GM12875 (cell line): ENCODE results near the gene BPIFB4.
"Not testable (repeated sequence)": the region's sequence is repeated elsewhere in the genome, so short reads cannot be mapped to it uniquely, and the experiment has no call there.

Source experiments
- H3K4me3 ChIP-seq: one replicate; pipeline ENCODE4 v1.5.1; 2011; ENCODE audit warnings: low read depth, low read length, control low read depth
- CTCF ChIP-seq: IDR thresholded peaks from 2 replicates; pipeline ENCODE4 v1.5.1; 2011; ENCODE audit warnings: low read depth, mild to moderate bottlenecking, control low read depth, inconsistent platforms, low read length, moderate library complexity, borderline replicate concordance; ENCODE audit not compliant: insufficient read depth

Gene BPIFB4

GRCh38 chr20:33119725-33120720, 40.6 kb downstream of the BPIFB4 start:
- no peak for TF ChIP-seq CTCF
- no peak overlapping the region for H3K4me3 ChIP-seq

- no peak overlapping the region for H3K4me3 ChIP-seq
- TF ChIP-seq CTCF: no peak
Measured at GRCh38 chr20:33120934-33121333, 41.5 kb downstream of the BPIFB4 start.

- not testable (repeated sequence) for H3K4me3 ChIP-seq
Measured at GRCh38 chr20:33122297-33122696, 42.9 kb downstream of the BPIFB4 start.

- no peak for TF ChIP-seq CTCF
Measured at GRCh38 chr20:33124261-33124660, 44.8 kb downstream of the BPIFB4 start.

GRCh38 chr20:33124994-33125393, 45.6 kb downstream of the BPIFB4 start:
- TF ChIP-seq CTCF: no peak
- no peak overlapping the region for H3K4me3 ChIP-seq

More at GRCh38 chr20:33124261-33124660, 44.8 kb downstream of the BPIFB4 start:
- H3K4me3 ChIP-seq: no peak overlapping the region

GRCh38 chr20:33125983-33126382, 46.5 kb downstream of the BPIFB4 start:
- TF ChIP-seq CTCF: no peak
- no peak overlapping the region for H3K4me3 ChIP-seq

- TF ChIP-seq CTCF: no peak
- no peak overlapping the region for H3K4me3 ChIP-seq
Measured at GRCh38 chr20:33127422-33128097, 48.1 kb downstream of the BPIFB4 start.
